Nucleus accumbens (tissue), 56 donors: ENCODE measurements around the gene NTSR1.

ENCODE experiments used
- DNase-seq, 56 donors: peaks; one replicate each; lab custom pipeline; 2025; lab: John Stamatoyannopoulos, UW

Gene NTSR1

GRCh38 chr20:62796699-62797491 is 88.3 kb downstream of the NTSR1 start:
- no peak for DNase-seq

- no peak for DNase-seq
These were observed 89.3 kb downstream of the NTSR1 start for GRCh38 chr20:62797671-62798532.

GRCh38 chr20:62799036-62799435 is 90.4 kb downstream of the NTSR1 start:
- no peak for DNase-seq

GRCh38 chr20:62799459-62799858 is 90.8 kb downstream of the NTSR1 start:
- DNase-seq, result no peak

- no peak for DNase-seq
These were observed 91.2 kb downstream of the NTSR1 start for GRCh38 chr20:62799873-62800272.

- peak in 16 of 56 donors; percentile 11 to 76 (median 37) for DNase-seq
These were observed 92.0 kb downstream of the NTSR1 start for GRCh38 chr20:62800314-62801259.

- DNase-seq, result no peak
These were observed 92.8 kb downstream of the NTSR1 start for GRCh38 chr20:62801284-62802010.

GRCh38 chr20:62802026-62802712 is 93.5 kb downstream of the NTSR1 start:
- DNase-seq, result peak in 1 of 56 donors; percentile 46

- DNase-seq, result peak in 9 of 56 donors; percentile 37 to 70 (median 45)
These were observed 95.5 kb downstream of the NTSR1 start for GRCh38 chr20:62804021-62804626.

- DNase-seq, result peak in 41 of 56 donors; percentile 15 to 77 (median 45)
These were observed 96.1 kb downstream of the NTSR1 start, which contains the start of gene OGFR for GRCh38 chr20:62804627-62805154. OGFR (plus strand) TSS chr20:62804835; CDS start chr20:62804860, 25 bp downstream.

GRCh38 chr20:62805155-62805710 is 96.6 kb downstream of the NTSR1 start:
- peak in 3 of 56 donors; percentile 24 to 59 (median 25) for DNase-seq

GRCh38 chr20:62805711-62806382 is 97.2 kb downstream of the NTSR1 start:
- DNase-seq, result peak in 1 of 56 donors; percentile 24

GRCh38 chr20:62806383-62807050 is 97.9 kb downstream of the NTSR1 start:
- no peak for DNase-seq

GRCh38 chr20:62807444-62808210 is 99.0 kb downstream of the NTSR1 start:
- no peak for DNase-seq

- DNase-seq, result peak in 45 of 56 donors; percentile 11 to 82 (median 45)
These were observed 99.7 kb downstream of the NTSR1 start for GRCh38 chr20:62808211-62808865.
